MV-4-11 (cell line): ENCODE data around the gene SLC23A2.

ENCODE experiments used
- DNase-seq: peaks from one replicate; lab custom pipeline; 2025; lab: John Stamatoyannopoulos, UW

The SLC23A2 gene

DNA sequence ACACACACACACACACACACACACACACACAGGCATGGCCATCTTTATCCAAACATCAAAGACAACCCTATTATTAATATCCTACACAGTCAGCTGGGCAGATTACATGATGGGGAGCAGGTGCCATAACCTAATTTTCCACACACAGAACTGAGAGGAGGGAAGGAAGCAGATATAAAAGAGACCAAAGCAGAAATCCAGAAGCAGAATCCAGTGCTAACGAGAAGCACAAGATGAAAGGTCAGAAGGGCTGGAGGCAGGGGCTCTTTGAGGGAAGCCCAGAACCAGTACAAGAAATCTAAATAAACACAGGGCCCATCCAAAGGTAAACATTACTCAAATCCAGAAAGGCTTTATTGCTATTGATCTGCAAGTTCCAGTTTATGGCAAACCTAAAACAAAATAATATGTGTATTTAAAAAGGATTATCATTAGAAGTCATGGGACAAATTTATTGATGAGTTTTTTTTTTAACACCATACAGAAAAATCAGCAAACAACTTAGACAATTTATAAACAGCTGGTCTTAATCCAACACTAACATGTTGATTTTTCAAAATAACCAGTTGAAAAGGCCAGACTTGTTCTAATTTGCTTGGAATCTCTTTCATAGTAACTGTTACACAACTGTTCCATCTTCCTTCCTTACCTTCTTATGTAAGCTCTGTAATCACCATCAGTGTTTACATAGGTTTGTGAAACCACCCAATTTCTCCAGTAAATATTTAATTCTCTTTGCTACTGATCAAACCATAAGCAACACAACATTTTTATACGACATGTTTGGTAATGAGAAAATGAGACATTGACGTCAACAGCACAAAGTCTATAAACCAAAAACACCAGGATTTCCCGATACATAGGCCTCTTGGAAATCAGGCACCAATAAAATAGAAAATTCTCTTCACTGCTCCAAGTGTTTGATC lies 34.2 kb downstream of the SLC23A2 start:
- no peak for DNase-seq

DNA sequence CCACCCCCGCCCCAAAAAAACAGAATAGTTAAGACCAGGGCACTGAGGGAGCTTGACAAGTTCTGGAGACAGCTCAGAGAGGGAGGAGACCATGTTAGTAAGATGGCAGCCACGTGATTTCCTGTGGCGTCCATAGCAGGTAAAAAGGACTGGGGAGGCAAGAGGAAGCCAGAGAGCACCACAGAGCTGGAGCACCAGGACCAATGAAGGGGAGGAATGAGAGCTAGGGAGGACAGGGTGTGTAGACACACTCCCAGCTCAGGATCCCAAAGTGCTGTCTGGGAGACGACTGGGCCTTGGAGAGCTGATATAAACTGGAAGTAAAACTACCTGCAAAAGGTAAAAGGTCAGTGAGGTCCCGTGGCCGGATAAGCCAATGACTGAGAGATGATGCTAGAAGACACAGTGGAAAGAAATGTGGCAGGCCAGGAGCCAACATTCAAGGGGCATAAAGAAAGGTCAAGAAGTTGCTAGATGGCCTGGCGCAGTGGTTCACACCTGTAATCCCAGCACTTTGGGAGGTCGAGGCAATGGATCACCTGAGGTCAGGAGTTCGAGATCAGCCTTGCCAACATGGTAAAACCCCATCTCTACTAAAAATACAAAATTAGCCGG lies 39.0 kb downstream of the SLC23A2 start:
- peak; percentile 43 for DNase-seq

DNA sequence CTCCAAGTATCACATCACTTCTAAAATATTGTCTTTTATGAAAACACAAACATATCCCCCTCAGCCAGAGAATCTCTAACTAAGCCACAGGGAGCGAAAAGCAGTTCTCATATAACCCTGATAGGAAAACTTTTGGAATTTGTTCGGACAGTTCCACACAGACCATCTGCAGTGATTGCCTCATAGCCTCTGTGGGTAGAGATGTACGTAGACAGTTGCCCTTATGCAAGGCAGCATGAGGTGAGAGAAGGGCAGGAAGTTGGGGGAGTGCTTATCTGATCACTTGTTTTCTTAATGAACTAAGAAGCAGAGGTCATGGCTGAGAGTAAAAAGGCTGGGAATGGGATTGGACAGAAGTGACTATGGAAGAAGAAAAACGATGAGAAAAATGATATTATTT lies 39.6 kb downstream of the SLC23A2 start:
- peak; percentile 89 for DNase-seq

DNA sequence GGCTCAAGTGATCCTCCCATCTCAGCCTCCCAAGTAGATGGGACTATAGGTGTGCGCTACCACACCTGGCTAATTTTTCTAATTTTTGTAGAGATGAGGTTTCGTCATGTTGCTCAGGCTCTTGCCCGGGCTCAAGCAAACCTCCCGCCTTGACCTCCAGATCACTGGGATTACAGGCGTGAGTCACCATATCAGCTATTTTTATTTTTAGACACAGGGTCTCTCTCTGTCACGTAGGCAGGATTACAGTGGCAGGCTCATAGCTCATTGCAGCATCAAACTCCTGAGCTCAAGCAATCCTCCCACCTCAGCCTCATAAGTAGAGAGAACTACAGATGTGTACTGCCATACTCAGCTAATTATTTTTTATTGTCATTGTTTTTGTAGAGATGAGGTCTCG lies 41.7 kb downstream of the SLC23A2 start:
- peak; percentile 93 for DNase-seq

DNA sequence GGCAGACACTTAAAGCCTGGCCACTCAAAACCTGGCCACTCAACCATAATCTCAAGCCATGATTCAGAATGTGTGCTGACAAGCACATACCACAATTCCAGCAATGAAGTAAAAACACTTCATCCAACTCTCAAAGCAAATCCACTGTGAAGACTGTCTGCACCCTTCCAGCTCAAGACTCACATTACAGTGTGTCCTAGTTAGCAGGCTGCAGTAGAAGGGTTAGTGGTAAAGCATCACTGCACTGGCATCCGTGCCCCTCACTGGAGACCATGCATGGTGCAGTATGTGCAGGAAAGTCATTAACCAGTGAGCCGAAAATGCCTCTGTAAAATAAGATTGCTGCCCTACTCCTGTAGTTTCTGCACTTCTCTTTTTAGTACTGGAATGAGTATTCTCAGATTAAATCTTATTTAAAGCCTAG lies 43.4 kb downstream of the SLC23A2 start:
- peak; percentile 52 for DNase-seq

DNA sequence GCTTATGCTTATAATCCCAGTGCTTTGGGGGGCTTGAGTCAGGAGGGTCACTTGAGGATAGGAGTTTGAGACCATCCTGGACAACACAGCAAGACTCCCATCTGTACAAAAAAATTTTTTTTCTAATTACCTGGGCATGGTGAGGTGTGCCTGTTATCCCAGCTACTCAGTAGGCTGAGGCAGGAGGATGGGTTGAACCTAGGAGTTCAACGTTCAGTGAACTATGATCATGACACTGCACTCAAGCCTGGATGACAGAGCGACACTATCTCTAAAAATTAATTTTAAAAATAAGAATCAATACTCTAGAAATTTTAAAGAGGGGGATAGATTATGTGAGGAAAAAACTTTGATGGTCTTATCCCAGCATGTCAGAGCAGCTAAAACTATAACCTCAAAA lies 44.1 kb downstream of the SLC23A2 start:
- no peak for DNase-seq

DNA sequence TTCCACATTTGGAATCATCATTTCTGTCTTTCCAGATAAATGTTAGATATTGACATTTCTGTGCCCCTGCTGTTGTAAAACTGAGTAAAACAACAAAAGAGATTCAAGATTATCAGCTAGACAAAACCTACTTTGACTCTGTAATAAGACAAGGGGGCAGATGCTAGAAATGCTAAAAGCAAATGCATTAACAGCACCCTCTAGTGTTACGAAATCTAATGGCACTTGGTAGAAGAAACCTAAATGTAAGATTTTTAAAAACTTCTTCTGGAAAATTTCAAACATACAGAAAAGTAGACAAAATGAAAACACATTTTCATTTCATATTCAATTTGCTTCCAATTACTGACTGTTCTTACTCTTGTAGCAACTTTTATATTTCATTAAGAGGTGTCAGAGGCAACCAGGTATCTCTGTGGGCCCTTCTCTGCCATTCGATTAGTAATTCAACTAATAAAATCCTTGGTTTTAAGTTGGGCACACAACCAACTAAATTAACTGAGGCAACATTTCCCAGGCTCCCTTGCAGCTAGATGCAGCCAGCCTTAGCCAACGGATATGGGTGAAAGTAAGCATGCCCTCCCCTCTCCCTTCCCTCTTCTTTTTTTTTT lies 45.0 kb downstream of the SLC23A2 start:
- DNase-seq = peak; percentile 65

DNA sequence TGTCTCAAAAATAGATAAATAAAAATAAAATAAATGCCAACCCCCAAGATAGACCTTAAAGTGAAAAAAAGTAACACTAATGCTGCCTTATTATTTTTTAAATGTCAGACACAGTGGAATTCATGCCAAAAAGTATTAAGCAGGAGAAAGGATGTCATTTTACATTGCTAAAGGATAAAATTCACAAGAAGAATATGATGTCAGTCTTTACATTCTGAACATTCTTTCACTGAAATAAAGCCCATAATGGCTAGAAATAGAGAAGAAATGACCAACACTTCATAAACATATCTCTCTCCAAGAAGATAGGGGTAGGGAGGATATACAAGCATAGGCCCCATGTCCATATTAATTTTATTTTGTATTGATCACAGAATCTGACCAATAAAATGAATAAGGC lies 47.4 kb downstream of the SLC23A2 start:
- DNase-seq = no peak

DNA sequence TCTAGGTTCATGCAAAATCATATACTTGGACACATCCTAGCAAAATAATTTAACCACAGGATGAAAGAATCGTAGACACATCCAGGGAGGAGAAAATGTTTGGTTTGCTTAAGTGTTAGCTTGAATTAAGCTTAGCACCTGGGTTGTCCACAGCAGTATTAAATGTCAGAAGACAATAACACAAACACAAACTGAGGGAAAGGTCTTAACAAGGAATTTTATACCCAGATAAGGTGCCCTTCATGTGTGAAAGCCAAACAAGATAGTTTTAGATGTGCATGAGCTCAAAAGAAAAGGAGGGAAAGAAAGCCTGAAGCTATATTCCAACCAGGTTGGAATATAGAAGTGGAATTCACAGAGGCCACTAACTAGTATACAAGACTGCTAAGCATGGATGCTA lies 49.1 kb downstream of the SLC23A2 start:
- no peak for DNase-seq

DNA sequence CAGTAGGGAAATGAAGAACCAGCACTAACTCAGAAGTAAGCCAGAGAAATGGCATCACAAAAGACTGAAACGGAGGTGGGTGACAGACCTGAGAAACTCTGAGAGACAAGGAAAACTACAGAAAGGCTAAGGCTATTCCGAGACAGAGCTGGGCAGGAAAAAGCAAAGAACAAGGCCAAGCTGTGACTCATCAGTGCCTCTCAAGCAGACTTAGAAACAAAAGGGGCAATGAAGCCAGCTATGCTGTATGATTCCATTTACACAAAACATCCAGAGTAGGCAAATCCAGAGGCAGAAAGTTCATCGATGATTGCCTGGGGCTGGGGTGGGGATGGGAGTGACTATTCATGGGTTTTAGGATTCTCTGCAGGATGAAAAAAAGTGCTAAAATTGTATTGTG lies 50.0 kb downstream of the SLC23A2 start:
- DNase-seq = no peak

DNA sequence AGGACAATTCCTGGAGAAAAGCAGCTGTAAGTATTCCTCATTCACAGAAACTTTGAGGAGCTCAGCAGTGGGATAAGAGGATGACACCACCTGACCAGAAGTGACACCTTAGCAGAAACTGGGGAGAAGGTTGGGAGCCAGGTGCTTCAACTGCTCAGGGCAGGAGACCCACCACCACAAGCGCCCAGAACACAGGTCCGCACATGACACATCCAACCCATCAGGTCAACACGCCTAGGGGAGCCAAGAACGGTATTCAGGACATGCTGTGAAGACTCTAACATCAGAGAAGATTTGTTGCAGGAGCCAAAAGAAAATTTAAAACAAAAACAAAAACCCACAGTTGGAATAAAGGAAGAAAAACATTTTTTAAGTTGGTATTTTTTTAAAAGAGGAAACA lies 50.5 kb downstream of the SLC23A2 start:
- DNase-seq = no peak

DNA sequence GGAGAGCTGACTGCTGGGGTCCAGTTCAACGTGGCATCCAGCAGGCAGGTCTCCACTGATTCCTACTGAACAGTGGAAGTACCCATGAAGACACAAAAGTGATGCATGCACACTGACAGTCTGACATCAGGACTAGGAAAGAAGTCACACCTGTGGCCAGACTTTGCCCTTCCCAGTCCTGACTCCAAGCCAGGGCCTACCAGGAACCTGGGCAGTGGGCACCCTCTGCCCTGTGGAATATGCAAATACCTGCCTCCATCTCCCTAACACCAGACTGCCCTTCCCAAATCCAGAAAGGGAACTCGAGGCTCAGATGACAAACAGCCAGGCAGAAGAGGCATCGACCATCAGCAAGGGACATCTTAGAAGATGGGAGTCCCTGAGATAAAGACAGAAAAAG lies 50.9 kb downstream of the SLC23A2 start:
- DNase-seq = no peak

DNA sequence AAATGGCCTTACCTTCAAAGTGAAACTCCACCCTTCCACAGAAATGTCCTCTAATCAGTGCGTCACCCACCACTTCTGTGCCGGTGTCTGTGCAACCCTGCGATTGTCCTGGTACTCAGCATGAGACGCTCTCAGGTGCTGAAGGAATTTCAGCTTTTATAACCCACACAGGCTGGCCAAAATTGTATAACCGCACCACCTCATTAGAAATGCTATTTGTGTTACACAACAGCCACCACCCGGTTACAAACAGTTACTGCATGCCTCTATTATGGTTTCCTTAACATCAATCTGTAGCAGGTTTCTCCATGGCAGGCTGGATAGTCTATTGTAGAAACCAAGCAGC lies 51.5 kb downstream of the SLC23A2 start:
- DNase-seq = peak; percentile 33

DNA sequence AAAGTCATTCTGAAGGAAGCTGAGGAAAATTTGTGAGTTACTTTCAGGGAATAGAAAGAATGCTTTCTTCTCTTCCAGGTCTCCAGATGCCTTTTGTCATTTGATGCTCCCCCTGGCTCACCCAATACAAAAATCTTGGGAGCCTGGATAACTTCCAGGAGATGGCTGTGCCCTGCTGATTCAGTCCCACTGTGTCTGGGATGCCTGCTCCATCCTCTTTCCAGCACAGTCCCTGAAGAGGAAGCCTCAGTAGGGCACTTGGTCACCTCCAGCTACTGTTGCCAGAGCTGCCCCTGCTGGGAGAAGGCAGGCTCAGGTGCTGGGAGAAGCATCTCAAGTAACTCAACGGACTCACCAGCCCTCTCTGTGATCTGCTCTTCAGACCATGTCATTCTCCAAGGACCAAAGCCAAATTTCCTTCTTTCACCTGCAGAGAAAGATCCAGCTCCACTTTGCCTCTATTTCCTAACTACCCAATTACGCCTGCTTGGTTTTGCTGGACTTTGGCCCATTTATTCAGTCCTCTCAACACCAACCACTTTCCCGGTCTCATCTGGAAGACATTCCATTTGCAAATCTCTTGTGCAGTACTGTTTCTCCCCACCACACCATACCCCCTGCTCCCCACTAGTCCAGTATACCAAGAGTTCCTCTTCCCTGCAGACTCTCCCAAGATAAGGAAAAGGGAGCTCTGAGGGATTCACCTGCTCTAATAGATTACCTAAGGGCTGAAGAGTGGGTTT lies 53.3 kb downstream of the SLC23A2 start:
- no peak for DNase-seq

DNA sequence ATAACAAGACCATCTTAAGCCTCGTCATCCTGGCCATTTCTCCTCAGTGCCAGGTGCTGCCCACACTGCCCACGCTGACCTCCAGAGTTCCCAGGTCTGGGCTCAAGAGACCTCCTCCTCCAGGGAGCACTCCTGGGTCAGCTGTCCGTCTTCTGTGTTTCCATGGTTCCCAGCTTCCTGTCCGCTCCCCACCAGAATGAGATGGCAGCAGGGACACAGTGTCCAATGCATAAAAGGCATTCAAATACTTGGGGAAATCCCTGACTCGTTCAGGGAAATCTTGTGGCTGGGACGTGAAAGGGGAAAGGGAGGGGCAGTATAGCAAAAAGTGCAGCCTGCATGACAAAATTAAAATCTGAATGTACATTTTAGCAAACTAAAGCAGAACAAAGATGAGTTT lies 54.3 kb downstream of the SLC23A2 start:
- no peak for DNase-seq

DNA sequence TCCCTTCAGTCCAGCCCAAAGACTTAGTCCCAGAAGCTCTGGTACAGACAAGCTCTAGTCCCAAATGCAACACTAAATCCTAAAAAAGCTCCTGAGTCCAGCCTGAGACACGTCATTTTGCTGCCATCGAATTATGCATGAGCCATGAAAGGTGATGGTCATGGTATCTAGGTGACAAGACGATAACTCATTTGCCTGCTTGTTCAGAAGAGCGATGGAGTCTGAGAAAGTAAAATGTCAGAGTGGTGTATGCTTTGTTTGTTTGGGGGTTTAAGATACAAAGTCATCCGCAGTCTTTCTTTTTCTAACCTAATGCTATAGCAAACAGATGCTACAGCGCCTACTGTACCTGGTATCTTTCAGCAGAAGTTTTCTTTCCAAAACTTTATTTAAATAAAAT lies 54.7 kb downstream of the SLC23A2 start:
- DNase-seq = no peak

DNA sequence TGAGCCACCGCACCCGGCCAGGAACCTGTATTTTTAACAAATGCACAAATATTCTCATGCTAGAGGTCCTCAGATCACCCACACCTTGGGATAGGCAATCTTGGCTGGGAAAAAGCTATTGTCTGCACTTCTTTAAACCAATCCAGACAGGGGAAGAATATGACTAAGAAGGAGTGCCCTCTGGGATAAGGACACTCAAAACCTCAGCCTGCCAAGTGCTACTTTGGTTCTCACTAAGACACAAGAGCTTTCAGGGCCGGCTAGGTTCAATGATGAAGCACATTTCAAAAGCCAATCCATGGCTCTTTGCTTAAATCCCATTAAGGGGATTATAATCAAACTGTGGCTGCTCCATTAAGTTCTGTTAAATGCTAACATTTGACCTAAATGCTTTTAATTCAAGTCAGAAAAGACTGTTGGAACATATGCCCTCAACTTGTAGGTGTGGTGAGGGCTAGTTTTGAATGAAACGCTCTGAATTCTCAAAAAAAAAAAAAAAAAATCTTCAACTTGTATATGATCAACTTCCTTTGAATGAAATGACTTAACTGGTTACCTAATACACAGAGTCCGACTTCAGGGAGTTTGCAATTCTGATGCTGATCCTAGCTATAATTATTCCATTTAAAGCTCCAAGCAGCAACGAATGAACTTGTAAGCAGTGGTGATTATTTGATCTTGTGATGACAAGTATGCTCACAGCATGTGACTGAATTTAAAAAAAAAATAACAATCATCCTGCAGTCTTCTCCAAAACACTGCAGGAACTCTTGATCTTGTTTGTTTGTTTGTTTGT lies 56.6 kb downstream of the SLC23A2 start:
- DNase-seq = no peak

DNA sequence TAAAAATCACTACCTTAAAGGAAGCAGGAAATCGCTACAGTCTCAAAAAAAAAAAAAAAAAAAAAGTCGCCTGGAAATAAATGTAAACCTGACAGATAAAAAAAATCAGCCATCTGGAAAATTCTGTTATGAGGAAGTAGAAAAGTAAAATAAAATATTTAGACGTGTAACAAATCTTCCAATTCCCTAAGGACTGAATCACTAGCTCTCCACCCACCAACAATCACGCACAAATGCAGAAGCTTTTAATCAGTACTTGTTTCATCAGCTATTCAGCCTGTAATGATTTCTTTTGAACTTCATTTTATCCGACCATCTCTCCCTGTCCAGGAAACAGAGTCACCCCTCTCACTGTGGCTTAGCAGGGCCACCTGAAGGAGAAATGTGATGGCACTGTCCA lies 59.0 kb downstream of the SLC23A2 start:
- DNase-seq = no peak

DNA sequence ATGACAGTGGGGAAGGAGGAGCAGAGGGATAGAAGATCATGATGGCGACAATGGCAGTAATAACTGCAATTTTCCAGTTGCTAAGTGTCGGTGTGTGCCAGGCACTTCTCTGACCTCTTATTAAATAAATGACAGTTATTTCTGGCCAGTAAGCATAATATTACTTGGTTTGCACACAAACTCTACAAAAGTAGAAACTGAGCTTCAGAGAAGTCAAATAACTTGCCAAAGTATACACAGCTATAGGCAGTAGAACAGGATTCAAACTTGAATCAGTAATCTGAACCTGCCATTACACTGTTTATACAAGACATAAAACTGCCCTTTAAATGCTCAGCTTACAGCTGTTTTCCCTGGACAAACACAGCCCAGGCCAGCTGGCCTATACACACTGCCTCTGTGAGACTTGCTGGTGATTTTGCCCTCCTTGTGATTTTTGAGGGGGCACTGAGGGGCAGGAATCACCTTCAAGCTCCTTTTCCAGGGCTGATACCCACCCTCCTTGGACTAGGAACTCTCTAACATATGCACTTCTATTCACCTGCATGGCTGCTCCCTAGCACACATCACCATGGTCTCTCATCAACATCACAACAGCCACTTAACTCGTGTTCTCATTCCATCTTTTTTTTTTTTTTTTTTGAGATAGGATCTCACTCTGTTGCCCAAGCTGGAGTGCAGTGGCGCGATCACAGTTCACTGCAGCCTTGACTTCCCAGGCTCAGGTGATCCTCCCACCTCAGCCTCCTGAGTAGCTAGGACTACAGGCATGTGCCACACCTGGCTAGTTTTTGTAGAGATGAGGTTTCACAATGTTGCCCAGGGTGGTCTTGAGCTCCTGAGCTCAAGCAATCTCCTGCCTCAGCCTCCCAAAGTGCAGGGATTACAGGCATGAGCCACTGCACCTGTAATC lies 63.6 kb downstream of the SLC23A2 start:
- no peak for DNase-seq

DNA sequence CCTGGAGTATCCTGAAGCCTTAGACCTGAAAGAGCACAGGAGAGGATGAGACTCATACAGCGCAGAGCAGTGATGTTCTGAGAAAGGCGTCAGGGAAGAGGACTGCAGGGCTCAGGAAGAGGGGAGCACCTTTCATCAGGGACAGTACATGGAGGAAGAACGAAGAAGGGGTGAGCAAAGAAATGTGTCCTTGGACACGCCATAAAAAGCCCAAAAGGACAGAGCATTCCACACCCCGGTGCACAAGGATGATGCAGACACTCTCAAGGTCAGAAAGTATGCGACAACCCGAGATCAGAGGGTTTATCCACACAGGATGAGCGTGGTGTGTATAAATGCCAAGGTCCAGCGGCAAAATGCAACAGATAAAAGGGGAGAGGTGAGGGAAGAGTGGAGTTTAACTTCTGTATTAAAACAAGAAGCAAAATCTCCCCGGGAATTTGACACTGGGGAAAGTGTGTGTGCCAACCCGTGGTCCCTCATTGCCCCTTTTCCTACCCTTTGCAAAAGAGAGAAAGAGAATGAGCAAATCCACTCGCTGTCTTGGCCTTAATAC lies 64.4 kb downstream of the SLC23A2 start:
- DNase-seq = no peak
